K562 (cell line): ENCODE data around the gene PPP2R5A. TPM values are rescaled to one million over a fixed set of nuclear protein-coding genes. Genes with fewer than 3 reads are reported as not detected.

Experiments used
- AFF1 ChIP-seq, 2 experiments: fragments of 450-650 bp; IDR thresholded peaks; 2 replicates each; pipeline ENCODE4 v1.6.1; 2018; ENCODE audit warnings: mild to moderate bottlenecking in 2 of 2, low read depth in 1 of 2; ENCODE audit not compliant: partially characterized antibody in 2 of 2
- FOXO4 ChIP-seq: fragments of 450-650 bp; formaldehyde crosslinking; IDR thresholded peaks from 2 replicates; pipeline ENCODE4 v1.4.0; 2020; ENCODE audit warnings: mild to moderate bottlenecking, moderate library complexity
- NFXL1 ChIP-seq: fragments of 450-650 bp; formaldehyde crosslinking; IDR thresholded peaks from 2 replicates; pipeline ENCODE4 v1.4.0; 2021; ENCODE audit warnings: mild to moderate bottlenecking
- RCOR1 ChIP-seq, 2 experiments: IDR thresholded peaks; 2 replicates each; pipeline ENCODE4 v1.6.1; 2012; ENCODE audit warnings: low read depth in 2 of 2, low read length in 2 of 2, borderline replicate concordance in 1 of 2, improper control_type of control experiment in 1 of 2
- RHOXF2B ChIP-seq: fragments of 250-450 bp; sonication (Bioruptor Pico); conservative IDR thresholded peaks from 2 replicates; pipeline ENCODE4 v1.5.1; 2021
- SMARCC2 ChIP-seq: fragments of 450-650 bp; IDR thresholded peaks from 2 replicates; pipeline ENCODE4 v1.6.1; 2017; ENCODE audit warnings: antibody characterized with exemption, moderate library complexity, mild to moderate bottlenecking, low read depth
- SOX6 ChIP-seq: fragments of 450-650 bp; IDR thresholded peaks from 2 replicates; pipeline ENCODE4 v1.6.1; 2014; ENCODE audit warnings: mild to moderate bottlenecking
- ZNF717 ChIP-seq: fragments of 250-450 bp; sonication (Bioruptor Pico); IDR thresholded peaks from 2 replicates; pipeline ENCODE4 v1.5.0; 2021
- polyA plus RNA-seq, 8 experiments: library from polyadenylated mRNA; depleted of rRNA in 4 of 8; stranded (reverse) in 5 of 8; unstranded in 3 of 8; fragments of >200 nt; fragmentation: Nextera tagmentation in 2 of 8; fragmentation: Illumina TruSeq in 1 of 8; extraction: Ambion mirVana in 2 of 8; extraction: Trizol in 1 of 8; gene quantifications; 2 replicates each; pipeline versions ENCODE4 v1.2.1 to v1.2.3, GENCODE V29; 2011 to 2014; ENCODE audit warnings: inconsistent platforms in 1 of 8, missing spikeins in 1 of 8
- total RNA-seq, 7 experiments: library from RNA; depleted of rRNA in 6 of 7; stranded (reverse); fragments of >200 nt in 6 of 7; fragmentation: Illumina TruSeq in 2 of 7; extraction: Trizol in 2 of 7; gene quantifications; 2 replicates each; pipeline versions ENCODE4 v1.2.1 to v1.2.3, GENCODE V29; 2011 to 2021; ENCODE audit warnings: low replicate concordance in 1 of 7
- TF ChIP-seq, protein P1 (sequence below): fragments of 250-450 bp; sonication (Bioruptor Pico); IDR thresholded peaks from 2 replicates; pipeline ENCODE4 v1.4.0; 2020; ENCODE audit warnings: borderline replicate concordance
- TF ChIP-seq, protein P2 (sequence below): fragments of 200-600 bp; sonication (generic); IDR thresholded peaks from one replicate; pipeline ENCODE4 v1.6.1; 2012; ENCODE audit warnings: mild to moderate bottlenecking, low read depth, low read length, inconsistent platforms

PPP2R5A gene
- total and polyA plus RNA-seq, 9 of the 15 experiments (the other 6 are each of a cell fraction or from before 2014, with no cell fraction given), result 26.9 to 106 (median 64.3) TPM

DNA sequence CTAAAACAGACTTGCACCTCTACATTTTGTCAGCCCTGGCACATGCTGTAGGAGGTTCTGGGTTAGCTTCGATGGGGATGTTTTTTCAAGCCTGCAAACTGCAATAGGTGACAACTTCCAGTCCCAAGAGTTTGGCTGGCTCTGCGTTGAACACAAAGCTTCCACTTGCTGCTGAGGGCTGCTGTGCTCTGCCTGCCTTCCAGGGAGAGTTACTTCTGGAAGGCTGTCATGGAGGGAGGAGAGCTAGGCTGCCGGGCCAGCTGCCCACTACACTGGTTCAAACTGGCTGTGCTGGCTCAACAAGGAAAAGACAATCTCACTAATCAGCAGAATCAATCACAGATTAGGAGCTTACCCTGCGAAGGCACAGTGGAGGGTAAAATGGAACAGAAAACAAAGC lies 46.7 kb upstream of the PPP2R5A start (continued):
- TF ChIP-seq FOXO4 (CRISPR knock-in tag) (no peak), SMARCC2 (no peak), ZNF717 (no peak), RHOXF2B (CRISPR knock-in tag) (no peak), RCOR1 (IDR thresholded peaks at IDR 0.05; ENCODE audit: borderline replicate concordance in 1 of 2, low read depth in 2 of 2, low read length in 2 of 2) (no peak), AFF1 (IDR thresholded peaks at IDR 0.05; ENCODE audit: low read depth in 1 of 2, partially characterized antibody in 2 of 2) (no peak), NFXL1 (CRISPR knock-in tag) (no peak), SOX6 (0 out of 2 replicates have a peak, but pooled peaks have one; percentile 28)
- TF ChIP-seq, protein P1, sequence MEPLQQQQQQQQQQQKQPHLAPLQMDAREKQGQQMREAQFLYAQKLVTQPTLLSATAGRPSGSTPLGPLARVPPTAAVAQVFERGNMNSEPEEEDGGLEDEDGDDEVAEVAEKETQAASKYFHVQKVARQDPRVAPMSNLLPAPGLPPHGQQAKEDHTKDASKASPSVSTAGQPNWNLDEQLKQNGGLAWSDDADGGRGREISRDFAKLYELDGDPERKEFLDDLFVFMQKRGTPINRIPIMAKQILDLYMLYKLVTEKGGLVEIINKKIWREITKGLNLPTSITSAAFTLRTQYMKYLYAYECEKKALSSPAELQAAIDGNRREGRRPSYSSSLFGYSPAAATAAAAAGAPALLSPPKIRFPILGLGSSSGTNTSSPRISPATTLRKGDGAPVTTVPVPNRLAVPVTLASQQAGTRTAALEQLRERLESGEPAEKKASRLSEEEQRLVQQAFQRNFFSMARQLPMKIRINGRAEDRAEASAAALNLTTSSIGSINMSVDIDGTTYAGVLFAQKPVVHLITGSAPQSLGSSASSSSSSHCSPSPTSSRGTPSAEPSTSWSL (CRISPR knock-in tag), result no peak
- TF ChIP-seq, protein P2, sequence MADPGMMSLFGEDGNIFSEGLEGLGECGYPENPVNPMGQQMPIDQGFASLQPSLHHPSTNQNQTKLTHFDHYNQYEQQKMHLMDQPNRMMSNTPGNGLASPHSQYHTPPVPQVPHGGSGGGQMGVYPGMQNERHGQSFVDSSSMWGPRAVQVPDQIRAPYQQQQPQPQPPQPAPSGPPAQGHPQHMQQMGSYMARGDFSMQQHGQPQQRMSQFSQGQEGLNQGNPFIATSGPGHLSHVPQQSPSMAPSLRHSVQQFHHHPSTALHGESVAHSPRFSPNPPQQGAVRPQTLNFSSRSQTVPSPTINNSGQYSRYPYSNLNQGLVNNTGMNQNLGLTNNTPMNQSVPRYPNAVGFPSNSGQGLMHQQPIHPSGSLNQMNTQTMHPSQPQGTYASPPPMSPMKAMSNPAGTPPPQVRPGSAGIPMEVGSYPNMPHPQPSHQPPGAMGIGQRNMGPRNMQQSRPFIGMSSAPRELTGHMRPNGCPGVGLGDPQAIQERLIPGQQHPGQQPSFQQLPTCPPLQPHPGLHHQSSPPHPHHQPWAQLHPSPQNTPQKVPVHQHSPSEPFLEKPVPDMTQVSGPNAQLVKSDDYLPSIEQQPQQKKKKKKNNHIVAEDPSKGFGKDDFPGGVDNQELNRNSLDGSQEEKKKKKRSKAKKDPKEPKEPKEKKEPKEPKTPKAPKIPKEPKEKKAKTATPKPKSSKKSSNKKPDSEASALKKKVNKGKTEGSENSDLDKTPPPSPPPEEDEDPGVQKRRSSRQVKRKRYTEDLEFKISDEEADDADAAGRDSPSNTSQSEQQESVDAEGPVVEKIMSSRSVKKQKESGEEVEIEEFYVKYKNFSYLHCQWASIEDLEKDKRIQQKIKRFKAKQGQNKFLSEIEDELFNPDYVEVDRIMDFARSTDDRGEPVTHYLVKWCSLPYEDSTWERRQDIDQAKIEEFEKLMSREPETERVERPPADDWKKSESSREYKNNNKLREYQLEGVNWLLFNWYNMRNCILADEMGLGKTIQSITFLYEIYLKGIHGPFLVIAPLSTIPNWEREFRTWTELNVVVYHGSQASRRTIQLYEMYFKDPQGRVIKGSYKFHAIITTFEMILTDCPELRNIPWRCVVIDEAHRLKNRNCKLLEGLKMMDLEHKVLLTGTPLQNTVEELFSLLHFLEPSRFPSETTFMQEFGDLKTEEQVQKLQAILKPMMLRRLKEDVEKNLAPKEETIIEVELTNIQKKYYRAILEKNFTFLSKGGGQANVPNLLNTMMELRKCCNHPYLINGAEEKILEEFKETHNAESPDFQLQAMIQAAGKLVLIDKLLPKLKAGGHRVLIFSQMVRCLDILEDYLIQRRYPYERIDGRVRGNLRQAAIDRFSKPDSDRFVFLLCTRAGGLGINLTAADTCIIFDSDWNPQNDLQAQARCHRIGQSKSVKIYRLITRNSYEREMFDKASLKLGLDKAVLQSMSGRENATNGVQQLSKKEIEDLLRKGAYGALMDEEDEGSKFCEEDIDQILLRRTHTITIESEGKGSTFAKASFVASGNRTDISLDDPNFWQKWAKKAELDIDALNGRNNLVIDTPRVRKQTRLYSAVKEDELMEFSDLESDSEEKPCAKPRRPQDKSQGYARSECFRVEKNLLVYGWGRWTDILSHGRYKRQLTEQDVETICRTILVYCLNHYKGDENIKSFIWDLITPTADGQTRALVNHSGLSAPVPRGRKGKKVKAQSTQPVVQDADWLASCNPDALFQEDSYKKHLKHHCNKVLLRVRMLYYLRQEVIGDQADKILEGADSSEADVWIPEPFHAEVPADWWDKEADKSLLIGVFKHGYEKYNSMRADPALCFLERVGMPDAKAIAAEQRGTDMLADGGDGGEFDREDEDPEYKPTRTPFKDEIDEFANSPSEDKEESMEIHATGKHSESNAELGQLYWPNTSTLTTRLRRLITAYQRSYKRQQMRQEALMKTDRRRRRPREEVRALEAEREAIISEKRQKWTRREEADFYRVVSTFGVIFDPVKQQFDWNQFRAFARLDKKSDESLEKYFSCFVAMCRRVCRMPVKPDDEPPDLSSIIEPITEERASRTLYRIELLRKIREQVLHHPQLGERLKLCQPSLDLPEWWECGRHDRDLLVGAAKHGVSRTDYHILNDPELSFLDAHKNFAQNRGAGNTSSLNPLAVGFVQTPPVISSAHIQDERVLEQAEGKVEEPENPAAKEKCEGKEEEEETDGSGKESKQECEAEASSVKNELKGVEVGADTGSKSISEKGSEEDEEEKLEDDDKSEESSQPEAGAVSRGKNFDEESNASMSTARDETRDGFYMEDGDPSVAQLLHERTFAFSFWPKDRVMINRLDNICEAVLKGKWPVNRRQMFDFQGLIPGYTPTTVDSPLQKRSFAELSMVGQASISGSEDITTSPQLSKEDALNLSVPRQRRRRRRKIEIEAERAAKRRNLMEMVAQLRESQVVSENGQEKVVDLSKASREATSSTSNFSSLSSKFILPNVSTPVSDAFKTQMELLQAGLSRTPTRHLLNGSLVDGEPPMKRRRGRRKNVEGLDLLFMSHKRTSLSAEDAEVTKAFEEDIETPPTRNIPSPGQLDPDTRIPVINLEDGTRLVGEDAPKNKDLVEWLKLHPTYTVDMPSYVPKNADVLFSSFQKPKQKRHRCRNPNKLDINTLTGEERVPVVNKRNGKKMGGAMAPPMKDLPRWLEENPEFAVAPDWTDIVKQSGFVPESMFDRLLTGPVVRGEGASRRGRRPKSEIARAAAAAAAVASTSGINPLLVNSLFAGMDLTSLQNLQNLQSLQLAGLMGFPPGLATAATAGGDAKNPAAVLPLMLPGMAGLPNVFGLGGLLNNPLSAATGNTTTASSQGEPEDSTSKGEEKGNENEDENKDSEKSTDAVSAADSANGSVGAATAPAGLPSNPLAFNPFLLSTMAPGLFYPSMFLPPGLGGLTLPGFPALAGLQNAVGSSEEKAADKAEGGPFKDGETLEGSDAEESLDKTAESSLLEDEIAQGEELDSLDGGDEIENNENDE, result no peak
